Midbrain (tissue), 1 donor: Measurements from ENCODE around the gene LCE1E.

Experiments used
- DNase-seq: peaks from one replicate; lab custom pipeline; 2025; lab: John Stamatoyannopoulos, UW

Gene LCE1E, protein sequence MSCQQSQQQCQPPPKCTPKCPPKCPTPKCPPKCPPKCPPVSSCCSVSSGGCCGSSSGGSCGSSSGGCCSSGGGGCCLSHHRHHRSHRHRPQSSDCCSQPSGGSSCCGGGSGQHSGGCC

DNA sequence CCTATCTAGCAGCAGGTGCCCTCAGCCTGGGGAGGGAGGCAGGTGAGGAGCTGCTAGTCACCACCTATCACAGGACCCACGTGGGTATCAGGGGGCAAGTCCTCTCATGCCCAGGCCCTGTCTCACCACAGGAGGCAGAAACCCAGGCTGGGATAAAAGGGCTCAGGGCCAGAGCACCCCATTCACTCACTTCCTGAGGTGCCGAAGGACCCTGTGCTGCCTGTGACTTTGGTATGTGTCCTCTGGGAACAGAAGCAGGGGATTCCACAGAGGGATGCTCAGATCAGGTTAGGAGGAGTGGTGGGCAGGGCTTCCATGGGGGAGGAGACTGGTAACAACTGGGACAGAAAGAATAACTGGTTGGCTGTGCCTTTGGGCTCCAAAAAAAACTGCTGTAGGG lies at the start of gene LCE1E:
LCE1E (plus strand) TSS at position 181 of the 400 bp plus-strand sequence. CDS start 1,043 bp downstream, outside the sequence.
- no peak for DNase-seq

DNA sequence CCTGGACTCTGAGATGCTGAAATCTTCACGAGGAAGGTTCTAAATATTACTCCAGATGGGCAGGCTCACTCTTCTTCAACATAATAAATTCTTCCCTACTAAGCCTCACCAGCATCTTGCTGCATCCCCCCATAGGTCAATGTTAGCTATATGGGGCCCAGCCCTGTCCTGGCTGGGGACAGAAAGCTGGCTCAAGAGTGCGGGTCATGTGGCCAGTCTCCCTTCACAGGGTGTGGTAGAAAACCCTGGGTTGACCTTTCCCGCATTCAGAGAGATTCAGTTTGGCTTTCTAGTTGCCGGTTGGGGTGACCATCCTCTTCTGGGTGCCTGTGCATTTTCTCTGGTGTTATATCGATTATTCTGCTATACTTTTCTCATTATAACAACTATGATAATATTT lies 48.1 kb upstream of the LCE1E start:
- no peak for DNase-seq

DNA sequence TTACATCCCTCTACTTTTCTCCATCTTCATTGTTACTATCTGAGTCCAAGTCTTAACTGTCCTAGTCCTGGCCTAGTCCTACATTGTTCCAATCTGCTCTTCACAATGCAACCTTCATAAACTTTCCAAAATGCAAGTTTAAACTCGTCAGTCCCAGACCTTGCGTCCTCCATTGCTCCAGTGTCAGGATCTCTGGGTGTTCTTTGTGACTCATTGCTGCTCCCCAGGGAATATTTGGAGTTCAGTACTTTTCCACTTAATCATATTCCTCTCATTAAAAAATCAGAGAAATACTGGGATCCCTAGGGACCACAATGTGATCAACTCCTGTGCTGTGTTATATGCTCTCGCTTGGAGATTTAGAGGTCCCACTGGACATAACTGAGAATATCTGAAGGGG lies 46.2 kb upstream of the LCE1E start:
- no peak for DNase-seq

DNA sequence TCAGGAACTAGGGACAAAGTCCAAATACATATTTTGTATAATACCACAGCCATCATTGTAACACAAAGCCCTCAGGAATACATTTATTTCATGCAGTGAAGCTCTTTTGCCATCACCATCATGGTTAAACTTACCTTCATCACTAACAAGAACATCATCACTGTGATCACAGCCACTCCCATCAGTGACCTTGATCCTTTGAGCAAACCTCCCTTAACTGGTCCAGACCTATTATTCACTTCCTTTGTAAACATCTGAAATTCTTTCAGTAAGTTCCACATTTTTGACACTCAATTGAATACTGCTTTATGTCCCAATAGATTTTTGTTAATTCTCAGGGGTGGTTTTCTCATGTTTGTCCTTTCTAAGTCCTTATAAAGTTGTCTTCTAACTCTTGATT lies 44.4 kb upstream of the LCE1E start:
- no peak for DNase-seq

DNA sequence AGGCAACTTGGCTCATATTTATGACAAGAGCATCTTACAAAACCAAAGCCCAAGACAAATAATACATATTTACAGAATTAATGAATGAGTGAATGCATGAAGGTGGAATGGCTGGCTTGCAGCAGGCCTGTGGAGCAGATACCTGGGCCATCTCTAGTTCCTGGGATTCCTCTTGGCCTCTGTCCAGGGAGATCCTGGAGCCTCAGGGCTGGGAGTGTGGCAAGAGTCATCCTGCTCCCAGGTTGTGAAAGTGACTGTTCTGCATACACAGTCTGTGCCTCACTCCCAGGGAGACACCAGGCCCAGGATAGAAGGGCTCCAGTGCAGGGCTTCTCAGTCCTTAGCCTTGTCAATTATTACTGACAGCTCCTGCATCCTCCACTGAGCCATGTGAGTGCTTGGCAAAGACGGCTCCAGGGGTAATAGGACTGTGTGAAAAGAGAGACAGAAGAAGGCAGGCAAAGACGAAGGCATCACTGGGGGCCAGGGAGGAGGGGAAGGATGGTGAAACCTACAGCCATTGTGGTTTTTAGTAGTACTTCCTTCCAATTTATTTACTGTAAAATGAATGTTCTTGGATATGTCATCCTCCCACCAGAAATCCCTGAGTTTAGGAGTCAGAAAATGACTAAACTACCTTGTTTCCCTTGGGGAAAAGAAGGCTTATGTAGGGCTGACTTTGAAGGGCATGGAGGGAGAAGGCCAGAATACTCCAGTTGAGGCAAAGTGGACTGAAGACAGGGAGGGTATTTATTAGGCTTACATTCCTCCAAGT lies 42.5 kb upstream of the LCE1E start:
- DNase-seq = no peak

DNA sequence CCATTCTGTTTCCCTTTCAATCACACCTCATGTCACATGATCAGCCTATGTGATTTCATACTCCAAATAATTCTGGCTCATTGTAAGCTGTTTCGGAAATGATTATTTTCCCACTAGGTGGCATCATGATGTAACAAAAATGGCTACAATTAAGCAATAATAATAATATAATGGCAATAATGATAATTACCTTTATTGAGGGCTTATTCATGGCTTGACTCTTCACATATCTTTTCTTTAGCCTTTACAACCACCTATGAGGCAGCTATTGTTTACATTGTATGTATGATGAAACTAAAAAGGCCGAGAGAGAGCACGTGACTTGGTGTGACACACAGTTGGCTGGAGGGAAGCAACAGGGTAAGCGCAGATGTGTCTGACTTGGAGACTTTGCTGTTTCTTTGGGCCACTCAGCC lies 40.8 kb upstream of the LCE1E start:
- no peak for DNase-seq

DNA sequence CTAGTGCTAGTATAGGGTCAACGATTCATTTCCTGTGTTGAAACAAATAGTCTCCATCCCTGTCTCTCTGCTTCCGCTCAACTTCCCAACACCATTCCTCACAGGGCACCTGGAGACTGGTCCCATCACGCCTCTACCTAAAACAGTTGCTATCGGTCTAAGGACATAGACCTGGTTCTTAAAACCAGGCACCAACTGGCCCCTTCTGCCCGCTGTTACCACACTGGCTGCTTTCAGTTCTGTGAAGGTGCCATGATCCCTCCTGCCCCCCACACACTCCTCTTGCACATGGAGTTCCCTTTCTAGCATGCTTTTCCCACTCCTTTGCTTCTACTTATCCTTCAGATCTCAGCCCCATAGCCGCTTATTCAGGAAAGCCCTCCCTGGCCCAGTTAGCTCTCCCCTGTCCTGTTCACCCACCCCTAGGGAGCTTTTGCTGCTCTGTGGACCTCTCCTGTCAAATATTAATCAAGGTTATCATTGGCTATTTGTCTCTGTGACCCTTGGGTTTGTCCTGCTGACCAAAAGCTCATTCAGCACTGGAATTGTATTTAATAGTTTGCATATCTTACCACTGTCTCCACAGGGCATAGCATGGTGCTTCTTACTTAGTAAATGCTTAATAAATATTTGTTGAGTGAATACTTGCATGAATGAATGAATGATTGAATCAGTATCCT lies 40.2 kb upstream of the LCE1E start:
- DNase-seq = no peak

DNA sequence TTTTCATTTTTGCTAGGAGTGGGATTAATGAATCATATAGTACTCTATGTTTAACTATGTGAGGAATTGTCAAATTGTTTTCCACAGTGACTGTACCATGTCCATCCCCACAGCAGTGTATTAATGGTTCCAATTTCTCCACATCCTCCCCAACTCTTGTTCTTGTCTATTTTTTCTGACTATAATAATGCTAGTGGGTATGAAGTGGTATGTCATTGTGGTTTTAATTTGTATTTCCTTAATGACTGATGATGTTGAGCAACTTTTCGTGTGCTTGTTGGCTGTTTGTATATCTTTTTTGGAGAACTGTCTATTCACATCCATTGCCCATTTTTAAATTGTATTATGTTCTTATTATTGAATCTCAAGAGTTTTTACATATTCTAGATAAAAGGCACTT lies 38.2 kb upstream of the LCE1E start:
- DNase-seq = no peak

DNA sequence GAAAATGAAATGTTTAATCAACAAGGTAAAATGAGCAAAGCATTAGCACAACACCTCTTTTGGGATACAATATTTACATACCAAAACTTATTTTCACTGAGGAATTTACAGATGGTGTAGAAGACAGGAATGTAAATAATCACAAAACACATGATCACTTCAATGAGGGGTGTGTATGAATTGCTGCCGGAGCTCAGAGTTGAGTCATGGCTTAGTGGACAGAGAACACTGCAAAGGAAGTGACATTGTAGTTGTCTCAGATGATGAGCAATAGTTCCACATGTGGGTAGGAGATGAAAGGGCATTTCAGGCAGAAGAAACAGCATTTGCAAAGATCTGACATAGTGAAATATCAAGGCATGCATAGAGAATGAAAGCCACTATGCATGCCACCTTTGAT lies 33.8 kb upstream of the LCE1E start:
- no peak for DNase-seq

DNA sequence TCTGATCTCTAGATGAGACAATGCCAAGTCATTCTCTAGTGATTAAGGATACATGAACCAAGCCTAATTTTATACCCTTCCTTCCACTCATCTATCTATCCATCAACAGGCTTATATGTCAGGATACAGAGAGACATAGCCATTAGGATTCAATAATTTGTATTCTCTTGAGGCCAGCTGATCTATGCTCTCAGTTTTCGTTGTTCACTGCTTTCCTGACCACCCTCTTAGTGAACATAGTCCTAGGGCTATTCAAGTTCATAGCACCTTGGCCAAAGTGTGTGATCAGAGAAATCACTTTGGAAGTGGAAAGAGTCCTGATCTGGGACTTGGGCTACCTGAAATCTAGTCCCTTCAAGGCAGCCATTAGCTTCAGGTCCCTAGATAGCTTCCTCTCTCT lies 32.5 kb upstream of the LCE1E start:
- no peak for DNase-seq

DNA sequence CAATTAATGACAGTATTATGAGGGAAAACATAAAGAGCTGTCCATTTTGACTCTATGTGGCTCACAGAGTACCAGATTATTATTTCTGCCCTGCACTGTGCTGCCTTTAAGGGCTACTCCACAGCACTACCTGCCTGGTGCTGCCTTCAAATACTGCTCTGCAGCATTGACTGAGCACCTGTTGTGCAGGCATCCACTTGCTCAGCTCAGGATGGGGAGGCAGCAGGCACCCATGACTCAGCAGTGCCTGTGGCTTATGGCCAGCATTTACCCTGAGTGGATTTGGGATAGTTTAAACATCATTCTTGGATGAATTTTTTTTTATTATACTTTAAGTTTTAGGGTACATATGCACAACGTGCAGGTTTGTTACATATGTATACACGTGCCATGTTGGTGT lies 29.2 kb upstream of the LCE1E start:
- no peak for DNase-seq

DNA sequence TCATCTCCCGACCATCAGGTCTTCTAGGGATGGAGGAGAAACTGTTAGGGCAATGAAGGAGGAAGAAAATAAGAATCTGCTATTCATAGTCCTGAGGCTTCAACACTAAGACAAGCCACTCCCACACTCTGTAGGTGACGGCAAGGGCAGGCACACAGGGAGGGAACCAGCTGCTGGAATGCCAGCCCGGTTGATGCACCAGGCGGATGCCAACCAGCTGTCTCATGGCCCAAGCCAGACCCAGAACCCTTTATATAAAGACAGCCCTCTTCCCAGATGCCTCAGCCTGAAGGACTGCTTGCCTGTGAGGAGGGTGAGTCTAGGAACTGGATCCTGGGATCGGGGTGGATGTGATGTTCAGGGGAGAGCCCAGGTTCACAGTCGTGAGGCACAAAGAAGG lies 28.3 kb upstream of the LCE1E start, which contains the start of gene KPRP:
KPRP (plus strand) TSS at position 279 of the 400 bp plus-strand sequence. CDS start 1,564 bp downstream, outside the sequence.
- DNase-seq = no peak

DNA sequence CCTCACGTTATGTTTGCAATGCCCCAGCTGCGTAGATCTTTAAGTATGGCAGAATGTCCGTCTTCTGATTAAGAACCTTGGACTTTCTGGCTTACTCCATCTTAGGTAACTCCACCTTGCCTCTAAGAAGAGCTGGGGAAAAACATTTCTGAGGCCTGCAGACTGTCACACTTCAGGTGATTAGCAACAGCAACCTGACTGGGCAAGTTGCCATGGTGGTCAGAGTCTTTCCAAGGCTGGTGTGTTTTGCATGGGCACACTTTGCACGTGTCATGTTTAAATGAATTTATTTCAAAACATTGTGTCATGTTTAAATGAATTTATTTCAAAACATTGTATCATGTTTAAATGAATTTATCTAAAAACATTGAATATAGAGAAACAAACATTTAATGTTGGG lies 27.4 kb upstream of the LCE1E start:
- DNase-seq = no peak

DNA sequence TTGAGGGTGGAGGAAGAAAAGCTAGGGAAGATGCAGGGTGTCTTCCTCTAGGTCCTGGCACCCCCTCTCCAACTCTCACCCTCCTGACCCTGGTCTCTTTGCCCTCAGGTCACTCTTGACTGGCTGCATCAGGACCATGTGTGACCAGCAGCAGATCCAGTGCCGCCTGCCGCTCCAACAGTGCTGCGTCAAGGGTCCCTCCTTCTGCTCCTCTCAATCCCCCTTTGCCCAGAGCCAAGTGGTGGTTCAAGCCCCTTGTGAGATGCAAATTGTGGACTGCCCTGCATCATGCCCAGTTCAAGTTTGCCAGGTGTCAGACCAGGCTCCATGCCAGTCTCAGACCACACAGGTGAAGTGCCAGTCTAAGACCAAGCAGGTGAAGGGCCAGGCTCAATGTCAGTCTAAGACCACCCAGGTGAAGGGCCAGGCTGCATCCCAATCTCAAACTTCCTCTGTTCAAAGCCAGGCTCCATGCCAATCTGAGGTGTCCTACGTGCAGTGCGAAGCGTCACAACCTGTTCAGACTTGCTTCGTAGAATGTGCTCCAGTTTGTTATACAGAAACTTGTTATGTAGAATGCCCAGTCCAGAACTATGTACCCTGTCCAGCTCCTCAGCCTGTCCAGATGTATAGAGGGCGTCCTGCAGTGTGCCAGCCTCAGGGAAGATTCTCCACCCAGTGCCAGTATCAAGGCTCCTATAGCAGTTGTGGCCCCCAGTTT lies 26.4 kb upstream of the LCE1E start:
- no peak for DNase-seq

DNA sequence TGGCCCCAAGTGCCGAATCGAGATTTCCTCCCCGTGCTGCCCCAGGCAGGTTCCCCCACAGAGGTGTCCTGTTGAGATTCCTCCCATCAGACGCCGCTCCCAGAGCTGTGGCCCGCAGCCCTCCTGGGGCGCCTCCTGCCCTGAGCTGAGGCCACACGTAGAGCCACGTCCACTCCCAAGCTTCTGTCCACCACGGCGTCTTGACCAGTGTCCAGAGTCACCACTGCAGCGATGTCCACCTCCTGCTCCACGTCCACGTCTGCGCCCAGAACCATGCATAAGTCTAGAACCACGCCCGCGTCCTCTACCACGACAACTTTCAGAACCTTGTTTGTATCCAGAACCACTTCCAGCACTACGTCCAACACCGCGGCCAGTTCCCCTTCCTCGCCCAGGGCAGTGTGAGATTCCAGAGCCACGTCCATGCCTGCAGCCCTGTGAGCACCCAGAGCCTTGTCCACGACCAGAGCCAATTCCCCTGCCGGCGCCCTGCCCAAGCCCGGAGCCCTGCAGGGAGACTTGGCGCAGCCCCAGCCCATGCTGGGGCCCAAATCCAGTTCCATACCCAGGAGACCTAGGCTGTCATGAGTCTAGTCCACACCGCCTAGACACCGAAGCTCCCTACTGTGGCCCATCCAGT lies 25.4 kb upstream of the LCE1E start:
- DNase-seq = no peak

DNA sequence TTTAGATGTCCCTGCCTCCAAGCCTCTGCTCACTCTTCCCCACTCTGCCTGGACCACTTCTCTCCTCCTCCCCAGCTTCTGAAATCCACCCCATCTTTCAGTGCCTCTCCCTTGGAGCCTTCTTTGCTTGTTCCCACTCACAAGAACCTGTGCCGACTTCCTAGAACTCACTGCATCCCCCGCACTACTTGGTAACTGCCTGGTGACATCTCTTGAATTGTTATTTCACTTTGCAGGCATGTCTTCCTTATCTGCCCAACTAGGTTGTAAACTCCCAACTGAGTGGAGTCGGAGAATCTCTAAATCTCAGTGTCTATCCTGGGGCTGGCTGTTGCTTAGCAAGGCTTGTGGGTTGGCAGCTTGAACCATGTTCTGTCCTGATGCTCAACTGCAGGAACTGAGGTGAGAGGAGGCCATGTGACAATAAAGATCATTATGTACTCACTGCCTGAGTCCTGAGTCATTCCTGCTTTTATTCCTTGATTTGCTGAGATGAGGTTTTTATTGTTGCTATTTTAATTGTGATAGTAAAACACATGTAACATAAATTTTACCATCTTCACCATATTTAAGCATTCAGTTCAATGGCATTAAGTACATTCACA lies 24.3 kb upstream of the LCE1E start:
- no peak for DNase-seq

DNA sequence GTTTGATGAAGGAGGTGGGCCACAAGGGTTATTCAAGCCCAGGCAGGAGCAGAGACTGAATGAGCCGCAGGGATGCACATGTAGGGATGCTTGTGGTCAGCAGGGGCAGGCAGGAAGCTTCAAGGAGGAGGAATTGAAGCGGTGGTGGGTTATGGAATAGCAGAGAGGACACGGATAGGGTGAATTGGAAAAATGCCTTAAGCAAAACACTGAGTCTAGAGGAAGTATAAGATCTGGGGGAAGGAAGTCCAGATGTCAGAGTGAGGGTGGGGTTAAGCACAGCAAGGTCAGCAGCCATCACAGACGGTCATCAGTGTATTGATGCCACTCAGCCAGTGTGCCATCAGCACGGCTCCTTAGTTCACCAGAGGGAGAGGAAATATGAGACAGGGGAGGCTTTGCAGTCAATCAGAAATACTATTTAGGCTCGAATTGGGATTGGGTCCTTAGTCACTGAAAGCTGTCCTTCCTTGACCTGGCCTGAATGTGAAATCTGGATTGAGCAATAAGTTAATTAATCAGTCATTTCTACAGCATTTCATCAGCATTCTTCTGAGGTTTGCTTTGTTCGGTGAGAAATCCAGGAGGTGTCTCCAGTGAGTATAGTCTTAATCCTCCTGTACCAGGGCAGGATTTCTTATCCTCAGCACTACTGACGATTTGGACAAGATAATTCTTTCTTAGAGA lies 17.1 kb upstream of the LCE1E start:
- DNase-seq = no peak

DNA sequence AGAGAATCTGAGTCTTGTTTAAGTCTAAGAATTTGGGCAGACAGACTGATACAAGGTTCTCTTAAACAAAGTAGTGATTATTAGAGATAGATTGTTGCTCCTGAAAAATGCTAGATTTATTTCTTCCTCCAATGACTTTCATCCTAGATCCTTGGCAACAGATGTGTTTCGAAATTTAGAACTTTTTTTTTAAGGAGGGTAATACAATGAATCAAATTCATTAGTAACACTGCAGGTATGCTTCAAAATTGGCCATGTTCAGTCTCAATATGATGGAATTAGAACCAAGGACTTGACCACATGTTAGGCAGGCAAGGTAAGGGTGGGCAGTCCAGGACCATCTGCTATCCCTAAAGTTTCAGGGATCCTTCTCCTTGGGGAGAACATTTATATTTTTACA lies 15.6 kb upstream of the LCE1E start:
- DNase-seq = no peak

DNA sequence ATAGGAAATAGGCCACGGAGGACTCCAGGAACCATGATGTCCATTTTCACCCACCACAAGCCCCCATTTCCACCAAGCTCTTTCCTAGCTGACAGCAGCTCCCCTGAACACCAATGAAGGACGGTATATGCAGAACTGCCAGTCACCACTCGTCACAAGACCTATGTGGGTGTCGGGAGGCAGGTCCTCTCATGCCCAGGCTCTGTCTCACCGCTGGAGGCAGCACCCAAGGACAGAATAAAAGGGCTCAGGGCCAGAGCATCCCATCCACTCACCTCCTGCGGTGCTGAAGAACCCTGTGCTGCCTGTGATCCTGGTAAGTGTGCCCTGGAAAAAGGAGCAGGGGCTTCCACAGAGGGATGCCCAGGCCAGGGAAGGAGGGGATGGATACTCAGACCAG lies 11.2 kb upstream of the LCE1E start, which contains the start of gene LCE1F:
LCE1F (plus strand) TSS at position 266 of the 400 bp plus-strand sequence. CDS start 1,232 bp downstream, outside the sequence.
- no peak for DNase-seq

DNA sequence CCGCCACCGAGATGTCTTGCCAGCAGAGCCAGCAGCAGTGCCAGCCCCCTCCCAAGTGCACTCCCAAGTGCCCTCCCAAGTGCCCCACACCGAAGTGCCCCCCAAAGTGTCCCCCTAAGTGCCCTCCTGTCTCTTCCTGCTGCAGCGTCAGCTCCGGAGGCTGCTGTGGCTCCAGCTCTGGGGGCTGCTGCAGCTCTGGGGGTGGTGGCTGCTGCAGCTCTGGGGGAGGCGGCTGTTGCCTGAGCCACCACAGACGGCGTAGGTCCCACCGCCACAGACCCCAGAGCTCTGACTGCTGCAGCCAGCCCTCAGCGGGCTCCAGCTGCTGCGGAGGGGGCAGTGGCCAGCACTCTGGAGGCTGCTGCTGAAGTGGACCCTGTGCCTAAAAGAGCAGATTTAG lies 9.7 kb upstream of the LCE1E start:
- DNase-seq = no peak
